Osteocyte (in vitro differentiated cells): ENCODE results near the gene C19orf38. TPM values are rescaled to one million over a fixed set of nuclear protein-coding genes. Genes with fewer than 3 reads are reported as not detected.

Source experiments
- DNase-seq: peaks from one replicate; pipeline ENCODE4 v3.0.0; 2021; ENCODE audit warnings: mixed read lengths; ENCODE audit not compliant: unreplicated experiment; ENCODE audit errors: extremely low spot score
- H3K27ac Mint-ChIP-seq: one replicate; pipeline ENCODE4 v1.8.0; 2021; ENCODE audit warnings: mild to moderate bottlenecking, mixed read lengths; ENCODE audit not compliant: unreplicated experiment
- H3K27me3 Mint-ChIP-seq: one replicate; pipeline ENCODE4 v1.8.0; 2021; ENCODE audit warnings: mixed read lengths; ENCODE audit not compliant: unreplicated experiment
- H3K36me3 Mint-ChIP-seq: one replicate; pipeline ENCODE4 v1.8.0; 2021; ENCODE audit warnings: mixed read lengths; ENCODE audit not compliant: unreplicated experiment
- H3K4me1 Mint-ChIP-seq: one replicate; pipeline ENCODE4 v1.8.0; 2021; ENCODE audit warnings: mixed read lengths; ENCODE audit not compliant: unreplicated experiment
- H3K4me3 Mint-ChIP-seq: one replicate; pipeline ENCODE4 v1.8.0; 2021; ENCODE audit warnings: mild to moderate bottlenecking, moderate library complexity, mixed read lengths; ENCODE audit not compliant: unreplicated experiment
- H3K9me3 Mint-ChIP-seq: one replicate; pipeline ENCODE4 v1.8.0; 2021; ENCODE audit warnings: mixed read lengths; ENCODE audit not compliant: unreplicated experiment
- CTCF ChIP-seq: fragments of 200-600 bp; sonication (generic); IDR thresholded peaks from 2 replicates; pipeline ENCODE4 v1.5.0; 2021; ENCODE audit warnings: antibody characterized with exemption, mild to moderate bottlenecking, moderate library complexity
- microRNA-seq: library from miRNA; unstranded; fragments of <30 nt; microRNA quantifications from one replicate; pipeline ENCODE4 v1.1.0, GENCODE V29; 2020; ENCODE audit not compliant: unreplicated experiment
- total RNA-seq: library from RNA; stranded (reverse); gene quantifications from 2 replicates; pipeline ENCODE4 v1.2.1, GENCODE V29; 2021

C19orf38 gene
- total RNA-seq, 1 donor from 2014 or later = 0.27 TPM

- Mint-ChIP-seq H3K36me3 (peaks cover 17% of the 10 kb centered on the region), H3K27ac (peak overlapping the region; percentile 47), H3K4me3 (no peak overlapping the region), H3K9me3 (no peaks in the 10 kb centered on the region), H3K4me1 (peaks cover 16% of the 10 kb centered on the region), H3K27me3 (no peaks in the 10 kb centered on the region)
- TF ChIP-seq CTCF = peak; percentile 19
- DNase-seq = no peak
These were observed 67.2 kb downstream of the C19orf38 start for GRCh38 chr19:10915130-10916091.

- peaks cover 16% of the 10 kb centered on the region for H3K4me1 Mint-ChIP-seq
- no peaks in the 10 kb centered on the region for H3K27me3 Mint-ChIP-seq
- H3K27ac Mint-ChIP-seq = no peak overlapping the region
- no peak overlapping the region for H3K4me3 Mint-ChIP-seq
- no peak for DNase-seq
- TF ChIP-seq CTCF = no peak
- H3K36me3 Mint-ChIP-seq = peaks cover 17% of the 10 kb centered on the region
- H3K9me3 Mint-ChIP-seq = no peaks in the 10 kb centered on the region
These were observed 68.4 kb downstream of the C19orf38 start for GRCh38 chr19:10916602-10917001.

GRCh38 chr19:10918359-10918758 lies 70.1 kb downstream of the C19orf38 start:
- Mint-ChIP-seq H3K27me3 (no peaks in the 10 kb centered on the region), H3K4me1 (peaks cover 16% of the 10 kb centered on the region), H3K9me3 (no peaks in the 10 kb centered on the region), H3K4me3 (no peak overlapping the region), H3K36me3 (peaks cover 13% of the 10 kb centered on the region), H3K27ac (no peak overlapping the region)
- no peak for TF ChIP-seq CTCF
- DNase-seq = no peak

Small RNA genes lying within 50 kb of the gene (microRNA-seq; reads per million reads assigned to microRNA genes)
- gene MIR199A1 (16.4 reads per million, percentile 26 among the genes with 10 or more reads in this experiment), gene MIR6793 (not detected)

Other genes with a start within 250 kb of the C19orf38 start
- gene SLC44A2, start 222.9 kb upstream of the C19orf38 start, total RNA-seq = 225 and 233 TPM in 2 replicates
- 223 and 231 TPM in 2 replicates for gene ILF3, start 194.1 kb upstream of the C19orf38 start, total RNA-seq
- 56.3 and 57.7 TPM in 2 replicates for gene QTRT1, start 147.0 kb upstream of the C19orf38 start, total RNA-seq
- 157 and 163 TPM in 2 replicates for gene DNM2, start 130.3 kb upstream of the C19orf38 start, total RNA-seq
- 33.6 and 35.5 TPM in 2 replicates for gene TMED1, start 12.2 kb upstream of the C19orf38 start, total RNA-seq
- 66.7 and 70.8 TPM in 2 replicates for gene CARM1, start 23.1 kb downstream of the C19orf38 start, total RNA-seq
- 68.4 and 79.5 TPM in 2 replicates for gene YIPF2, start 80.2 kb downstream of the C19orf38 start, total RNA-seq
- 25.7 and 25.8 TPM in 2 replicates for gene TIMM29, start 80.4 kb downstream of the C19orf38 start, total RNA-seq
- gene SMARCA4, start 112.6 kb downstream of the C19orf38 start, total RNA-seq = 130 and 131 TPM in 2 replicates
- gene LDLR, start 241.0 kb downstream of the C19orf38 start, total RNA-seq = 75.4 and 96.9 TPM in 2 replicates